Type B pancreatic cell (in vitro differentiated cells): ENCODE data around the gene NKIRAS1. TPM values are rescaled to one million over a fixed set of nuclear protein-coding genes. Genes with fewer than 3 reads are reported as not detected.

Experiments
- DNase-seq: peaks from one replicate; pipeline ENCODE4 v3.0.0; 2021; ENCODE audit warnings: mixed read lengths; ENCODE audit not compliant: unreplicated experiment; ENCODE audit errors: extremely low spot score
- H3K27ac Mint-ChIP-seq: 2 replicates; pipeline ENCODE4 v1.8.0; 2021; ENCODE audit warnings: mild to moderate bottlenecking, mixed read lengths
- H3K27me3 Mint-ChIP-seq: 2 replicates; pipeline ENCODE4 v1.8.0; 2021; ENCODE audit warnings: mixed read lengths
- H3K36me3 Mint-ChIP-seq: 2 replicates; pipeline ENCODE4 v1.8.0; 2021; ENCODE audit warnings: mixed read lengths
- H3K4me1 Mint-ChIP-seq: one replicate; pipeline ENCODE4 v1.8.0; 2021; ENCODE audit warnings: mixed read lengths; ENCODE audit not compliant: unreplicated experiment
- H3K4me3 Mint-ChIP-seq: 2 replicates; pipeline ENCODE4 v1.8.0; 2021; ENCODE audit warnings: mild to moderate bottlenecking, mixed read lengths
- H3K9me3 Mint-ChIP-seq: 2 replicates; pipeline ENCODE4 v1.8.0; 2021; ENCODE audit warnings: mixed read lengths
- total RNA-seq: library from RNA; stranded (reverse); gene quantifications from 2 replicates; pipeline ENCODE4 v1.2.1, GENCODE V29; 2021; ENCODE audit warnings: low replicate concordance
- TF ChIP-seq, protein P1 (sequence below): fragments of 200-600 bp; sonication (generic); conservative IDR thresholded peaks from 2 replicates; pipeline ENCODE4 v1.5.0; 2021; ENCODE audit warnings: antibody characterized with exemption, mild to moderate bottlenecking

Gene NKIRAS1
- total RNA-seq, 1 donor from 2014 or later, result 10.8 TPM

- Mint-ChIP-seq H3K27ac (no peak overlapping the region), H3K27me3 (no peaks in the 10 kb centered on the region), H3K4me1 (peaks cover 10% of the 10 kb centered on the region), H3K4me3 (no peak overlapping the region), H3K36me3 (no peaks in the 10 kb centered on the region), H3K9me3 (no peaks in the 10 kb centered on the region)
- DNase-seq, result no peak
- TF ChIP-seq, protein P1, sequence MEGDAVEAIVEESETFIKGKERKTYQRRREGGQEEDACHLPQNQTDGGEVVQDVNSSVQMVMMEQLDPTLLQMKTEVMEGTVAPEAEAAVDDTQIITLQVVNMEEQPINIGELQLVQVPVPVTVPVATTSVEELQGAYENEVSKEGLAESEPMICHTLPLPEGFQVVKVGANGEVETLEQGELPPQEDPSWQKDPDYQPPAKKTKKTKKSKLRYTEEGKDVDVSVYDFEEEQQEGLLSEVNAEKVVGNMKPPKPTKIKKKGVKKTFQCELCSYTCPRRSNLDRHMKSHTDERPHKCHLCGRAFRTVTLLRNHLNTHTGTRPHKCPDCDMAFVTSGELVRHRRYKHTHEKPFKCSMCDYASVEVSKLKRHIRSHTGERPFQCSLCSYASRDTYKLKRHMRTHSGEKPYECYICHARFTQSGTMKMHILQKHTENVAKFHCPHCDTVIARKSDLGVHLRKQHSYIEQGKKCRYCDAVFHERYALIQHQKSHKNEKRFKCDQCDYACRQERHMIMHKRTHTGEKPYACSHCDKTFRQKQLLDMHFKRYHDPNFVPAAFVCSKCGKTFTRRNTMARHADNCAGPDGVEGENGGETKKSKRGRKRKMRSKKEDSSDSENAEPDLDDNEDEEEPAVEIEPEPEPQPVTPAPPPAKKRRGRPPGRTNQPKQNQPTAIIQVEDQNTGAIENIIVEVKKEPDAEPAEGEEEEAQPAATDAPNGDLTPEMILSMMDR, result no peak
Measured at GRCh38 chr3:23928524-23928923, 11.7 kb upstream of the NKIRAS1 start.

GRCh38 chr3:23926736-23927135 is 9.9 kb upstream of the NKIRAS1 start:
- DNase-seq, result no peak
- TF ChIP-seq, protein P1, result no peak

DNA sequence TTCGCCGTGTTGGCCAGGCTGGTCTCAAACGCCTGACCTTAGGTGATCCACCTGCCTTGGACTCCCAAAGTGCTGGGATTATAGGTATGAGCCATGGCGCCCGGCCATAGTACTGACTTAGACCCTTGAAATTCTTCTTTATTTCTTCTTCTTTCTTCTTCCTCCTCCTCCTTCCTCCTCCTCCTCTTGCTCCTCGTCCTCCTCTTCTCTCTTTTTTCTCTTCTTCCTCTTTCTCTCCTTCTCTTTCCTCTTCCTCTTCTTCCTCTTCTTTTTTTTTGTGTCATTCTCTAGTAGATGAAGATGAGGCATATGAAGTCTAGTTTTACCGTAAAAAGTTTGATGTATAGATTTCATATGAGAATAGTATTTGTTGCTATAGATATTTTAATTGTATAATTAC is 9.5 kb upstream of the NKIRAS1 start:
- peaks cover 7% of the 10 kb centered on the region for H3K4me1 Mint-ChIP-seq
- H3K9me3 Mint-ChIP-seq, result no peaks in the 10 kb centered on the region
- no peak for DNase-seq
- H3K36me3 Mint-ChIP-seq, result peaks cover 2% of the 10 kb centered on the region
- no peak overlapping the region for H3K4me3 Mint-ChIP-seq
- no peaks in the 10 kb centered on the region for H3K27me3 Mint-ChIP-seq
- TF ChIP-seq, protein P1, result no peak
- no peak overlapping the region for H3K27ac Mint-ChIP-seq

More at GRCh38 chr3:23926736-23927135, 9.9 kb upstream of the NKIRAS1 start:
- no peak overlapping the region for H3K27ac Mint-ChIP-seq
- no peaks in the 10 kb centered on the region for H3K27me3 Mint-ChIP-seq
- H3K36me3 Mint-ChIP-seq, result no peaks in the 10 kb centered on the region
- H3K4me1 Mint-ChIP-seq, result peaks cover 11% of the 10 kb centered on the region
- H3K9me3 Mint-ChIP-seq, result no peaks in the 10 kb centered on the region
- no peak overlapping the region for H3K4me3 Mint-ChIP-seq

DNA sequence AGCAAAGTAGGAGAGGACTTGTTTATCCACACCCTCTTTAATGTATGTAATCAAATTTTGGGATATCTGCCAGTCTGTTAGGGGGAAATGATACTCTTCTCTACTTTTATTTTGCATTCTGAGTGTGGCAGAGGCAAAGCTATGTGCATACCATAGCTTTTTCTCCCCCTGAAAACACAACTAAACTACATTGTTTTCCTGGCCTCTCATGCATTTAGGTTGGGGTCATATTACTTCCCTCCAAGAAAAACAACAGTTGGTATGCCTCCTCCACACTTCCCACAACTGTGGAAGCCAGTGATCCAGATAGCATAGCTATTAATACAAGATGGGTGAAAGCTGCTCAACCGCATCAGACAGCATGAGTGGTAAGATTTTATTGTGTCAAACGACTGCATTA is 7.0 kb upstream of the NKIRAS1 start:
- Mint-ChIP-seq H3K27me3 (no peaks in the 10 kb centered on the region), H3K27ac (no peak overlapping the region), H3K4me1 (peaks cover 14% of the 10 kb centered on the region), H3K36me3 (peaks cover 23% of the 10 kb centered on the region), H3K4me3 (no peak overlapping the region), H3K9me3 (no peaks in the 10 kb centered on the region)
- TF ChIP-seq, protein P1, result no peak
- no peak for DNase-seq

DNA sequence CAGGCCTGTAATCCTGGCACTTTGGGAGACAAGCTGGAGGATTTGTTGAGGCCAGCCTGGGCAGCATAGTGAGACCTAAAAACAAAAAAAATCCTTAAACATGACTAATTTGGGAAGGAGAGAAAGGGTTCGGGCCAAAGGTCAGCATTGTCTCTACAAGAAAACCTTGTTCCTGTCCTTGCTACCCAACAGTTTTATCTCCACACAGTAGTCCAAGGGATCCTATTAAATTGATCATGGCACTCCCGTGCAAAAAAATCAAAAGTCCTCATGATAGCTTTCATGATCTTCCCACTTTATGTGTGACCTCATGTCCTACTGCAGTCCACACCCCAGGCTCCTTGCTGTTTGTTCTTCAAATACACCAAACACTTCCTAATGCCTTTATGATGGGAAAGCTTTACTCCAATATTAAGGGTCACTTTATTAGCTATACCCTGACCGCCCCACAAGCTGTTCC is 4.3 kb upstream of the NKIRAS1 start:
- no peak for DNase-seq
- H3K4me1 Mint-ChIP-seq, result peaks cover 21% of the 10 kb centered on the region
- no peak overlapping the region for H3K27ac Mint-ChIP-seq
- no peaks in the 10 kb centered on the region for H3K27me3 Mint-ChIP-seq
- H3K36me3 Mint-ChIP-seq, result peaks cover 40% of the 10 kb centered on the region
- no peaks in the 10 kb centered on the region for H3K9me3 Mint-ChIP-seq
- TF ChIP-seq, protein P1, result no peak
- H3K4me3 Mint-ChIP-seq, result peak overlapping the region; percentile 17
